Brain microvascular endothelial cell (primary cell): Measurements from ENCODE around the gene IFNL1.
"Not testable (repeated sequence)": the region's sequence is repeated elsewhere in the genome, so short reads cannot be mapped to it uniquely, and the experiment has no call there.

Source experiments
- DNase-seq: peaks from one replicate; pipeline ENCODE4 v3.0.0-alpha.2; 2020
- H3K27ac ChIP-seq: fragments of 250-450 bp; sonication (Bioruptor Pico); 2 replicates; pipeline ENCODE4 v1.5.1; 2020; ENCODE audit warnings: mild to moderate bottlenecking, moderate library complexity
- H3K27me3 ChIP-seq: fragments of 250-450 bp; sonication (Bioruptor Pico); replicated peaks from 2 replicates; pipeline ENCODE4 v1.5.1; 2020; ENCODE audit warnings: mild to moderate bottlenecking
- H3K36me3 ChIP-seq: fragments of 250-450 bp; sonication (Bioruptor Pico); replicated peaks from 2 replicates; pipeline ENCODE4 v1.5.1; 2020; ENCODE audit warnings: mild to moderate bottlenecking
- H3K4me3 ChIP-seq: 2 replicates; pipeline ENCODE4 v1.5.1; 2011; ENCODE audit warnings: low read depth, mild to moderate bottlenecking, control low read depth, low read length, moderate library complexity
- in situ Hi-C: cut with HindIII; loops from 2 replicates; pipeline ENCODE4 v1.10.0; 2017; ENCODE audit warnings: low sequenced_read_pairs, low pct_ligation_motif_present
- TF ChIP-seq, protein P1 (sequence below): IDR thresholded peaks from 2 replicates; pipeline ENCODE4 v1.5.1; 2011; ENCODE audit warnings: low read depth, mild to moderate bottlenecking, moderate library complexity, low read length, control low read depth, inconsistent platforms; ENCODE audit errors: missing control alignments

IFNL1 gene

DNA sequence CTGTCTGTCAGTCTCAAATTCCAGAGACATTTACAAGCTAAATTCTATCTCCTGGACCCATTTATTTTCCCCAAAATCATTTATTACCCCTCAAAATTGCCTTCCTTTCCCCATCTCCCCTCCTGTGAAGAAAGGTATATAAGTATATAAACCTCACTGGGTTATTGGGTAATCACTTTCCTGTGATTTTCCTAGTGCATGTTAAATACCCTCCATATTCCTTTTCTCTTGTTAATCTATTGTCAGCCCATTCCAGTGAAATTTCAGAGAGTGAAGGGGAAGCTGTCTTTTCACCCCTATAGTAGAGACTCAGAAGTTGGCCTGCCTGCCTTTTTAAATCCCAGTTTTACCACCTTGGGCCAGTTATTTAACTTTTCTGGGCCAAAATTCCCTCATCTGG is 9.9 kb downstream of the IFNL1 start:
- no peak overlapping the region for H3K27ac ChIP-seq
- H3K36me3 ChIP-seq = no peaks in the 10 kb centered on the region
- H3K4me3 ChIP-seq = no peak overlapping the region
- TF ChIP-seq, protein P1, sequence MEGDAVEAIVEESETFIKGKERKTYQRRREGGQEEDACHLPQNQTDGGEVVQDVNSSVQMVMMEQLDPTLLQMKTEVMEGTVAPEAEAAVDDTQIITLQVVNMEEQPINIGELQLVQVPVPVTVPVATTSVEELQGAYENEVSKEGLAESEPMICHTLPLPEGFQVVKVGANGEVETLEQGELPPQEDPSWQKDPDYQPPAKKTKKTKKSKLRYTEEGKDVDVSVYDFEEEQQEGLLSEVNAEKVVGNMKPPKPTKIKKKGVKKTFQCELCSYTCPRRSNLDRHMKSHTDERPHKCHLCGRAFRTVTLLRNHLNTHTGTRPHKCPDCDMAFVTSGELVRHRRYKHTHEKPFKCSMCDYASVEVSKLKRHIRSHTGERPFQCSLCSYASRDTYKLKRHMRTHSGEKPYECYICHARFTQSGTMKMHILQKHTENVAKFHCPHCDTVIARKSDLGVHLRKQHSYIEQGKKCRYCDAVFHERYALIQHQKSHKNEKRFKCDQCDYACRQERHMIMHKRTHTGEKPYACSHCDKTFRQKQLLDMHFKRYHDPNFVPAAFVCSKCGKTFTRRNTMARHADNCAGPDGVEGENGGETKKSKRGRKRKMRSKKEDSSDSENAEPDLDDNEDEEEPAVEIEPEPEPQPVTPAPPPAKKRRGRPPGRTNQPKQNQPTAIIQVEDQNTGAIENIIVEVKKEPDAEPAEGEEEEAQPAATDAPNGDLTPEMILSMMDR = no peak
- in situ Hi-C loops = no loop called here
- no peak for DNase-seq
- peaks cover 43% of the 10 kb centered on the region for H3K27me3 ChIP-seq

DNA sequence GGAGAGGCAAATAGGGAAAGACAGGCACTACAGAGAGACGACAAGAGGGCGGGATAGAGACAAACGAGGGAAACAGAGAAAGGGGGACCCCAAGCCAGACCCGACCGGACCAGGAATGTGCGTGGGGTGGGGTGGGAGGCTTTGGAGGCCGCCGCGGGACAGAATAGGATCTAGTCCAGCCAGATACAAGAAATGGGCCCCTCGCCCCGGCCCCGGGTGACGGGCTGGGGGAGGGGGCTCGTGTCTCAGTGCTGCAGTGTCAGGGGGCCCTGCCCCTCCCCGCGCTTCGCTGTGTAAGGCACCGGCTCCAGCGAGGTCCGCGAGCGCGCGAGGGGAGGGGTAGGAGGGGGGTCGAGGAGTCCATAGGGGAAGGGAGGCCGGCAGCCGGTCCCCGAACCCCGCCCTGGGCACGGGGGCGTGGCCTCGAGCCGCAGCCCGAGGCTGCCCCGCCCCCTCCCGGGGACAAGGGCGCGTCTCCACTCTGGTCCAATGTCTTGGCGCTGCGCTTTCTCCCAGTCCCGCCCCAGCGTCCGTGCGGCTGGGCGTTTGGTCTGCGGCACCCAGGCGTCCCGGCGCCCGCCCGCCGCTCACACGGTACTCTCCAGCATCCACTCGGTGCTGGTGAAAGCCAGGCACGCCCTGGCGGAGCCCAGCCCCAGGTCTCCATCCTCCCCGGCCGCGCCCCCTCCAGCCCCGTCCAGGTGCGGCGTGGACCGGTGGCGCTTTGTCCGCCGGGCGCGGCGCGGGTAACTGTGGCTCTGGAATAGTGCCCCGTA is 11.0 kb downstream of the IFNL1 start:
- TF ChIP-seq, protein P1 = no peak
- Histone ChIP-seq H3K27me3 (peaks cover 43% of the 10 kb centered on the region), H3K36me3 (no peaks in the 10 kb centered on the region), H3K4me3 (no peak overlapping the region), H3K27ac (no peak overlapping the region)
- in situ Hi-C loops = no loop called here
- DNase-seq = no peak

DNA sequence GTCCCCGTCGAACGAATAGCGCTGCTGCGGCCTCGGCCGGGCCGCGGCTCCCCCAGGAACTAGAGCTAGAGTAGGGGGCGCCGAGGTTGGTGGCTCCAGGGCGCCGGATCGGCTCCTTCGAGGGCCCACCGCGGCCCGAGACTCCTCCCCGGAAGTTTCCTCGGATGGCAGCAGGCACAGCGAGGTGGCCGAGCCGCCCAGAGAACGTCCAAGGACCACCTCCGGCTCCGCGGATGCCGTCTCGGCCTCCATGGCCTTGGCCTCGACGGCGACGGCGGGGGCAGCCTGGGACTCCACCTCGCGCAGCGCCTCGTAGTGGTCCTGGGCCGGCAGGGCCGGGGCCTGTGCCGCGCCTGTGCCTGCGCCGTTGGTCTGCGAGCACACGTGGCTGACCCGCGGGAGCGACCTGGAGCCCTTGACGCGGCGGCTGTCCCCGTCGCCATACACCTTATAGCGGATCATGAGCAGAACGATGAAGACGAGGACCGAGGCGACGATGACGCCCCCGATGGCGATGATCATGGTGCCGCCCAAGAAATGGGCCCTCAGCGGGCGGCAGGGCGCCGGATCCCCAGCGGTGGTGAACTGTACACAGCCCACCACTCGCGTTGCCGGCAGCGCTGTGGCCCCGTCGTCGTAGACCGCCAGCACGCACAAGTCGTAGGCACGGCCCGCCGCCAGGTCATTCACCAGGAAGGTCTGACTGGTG is 11.8 kb downstream of the IFNL1 start:
- H3K27me3 ChIP-seq = peaks cover 43% of the 10 kb centered on the region
- in situ Hi-C loops = no loop called here
- H3K4me3 ChIP-seq = no peak overlapping the region
- DNase-seq = no peak
- TF ChIP-seq, protein P1 = no peak
- H3K36me3 ChIP-seq = no peaks in the 10 kb centered on the region
- no peak overlapping the region for H3K27ac ChIP-seq

DNA sequence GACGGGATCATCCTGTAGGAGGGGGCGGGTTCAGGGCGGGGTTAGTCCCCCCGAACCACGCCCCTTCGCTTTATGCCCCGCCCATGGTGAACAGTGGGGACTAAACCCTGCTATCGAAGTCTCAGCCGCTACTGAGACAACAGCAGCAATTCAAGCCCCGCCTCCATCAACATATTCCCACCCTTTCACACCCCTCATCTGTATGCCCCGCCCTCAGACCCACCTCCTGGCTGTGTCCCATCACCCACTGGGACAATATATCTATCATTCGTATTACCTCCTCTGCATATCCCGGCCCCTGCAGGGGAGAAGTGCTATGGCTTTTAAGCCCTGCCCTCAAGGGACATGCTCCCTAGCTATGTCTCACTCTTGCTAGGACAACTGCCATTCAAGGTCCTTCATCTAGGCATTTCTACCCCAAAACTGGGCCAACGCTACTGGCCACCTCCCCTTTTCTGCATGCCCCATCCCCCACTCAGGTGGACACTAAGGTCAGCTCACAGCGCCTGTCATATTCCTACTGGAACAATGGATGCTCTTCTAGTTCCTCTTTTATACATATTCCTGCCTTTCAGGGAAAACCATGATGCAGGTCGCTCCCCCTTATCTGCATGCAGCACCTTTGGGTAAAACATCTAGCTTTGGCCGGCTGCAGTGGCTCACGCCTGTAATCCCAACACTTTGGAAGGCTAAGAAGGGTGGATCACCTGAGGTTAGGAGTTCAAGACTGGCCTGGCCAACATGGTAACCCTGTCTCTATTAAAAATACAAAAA is 12.5 kb downstream of the IFNL1 start:
- Histone ChIP-seq H3K36me3 (no peaks in the 10 kb centered on the region), H3K27ac (no peak overlapping the region), H3K27me3 (peaks cover 40% of the 10 kb centered on the region), H3K4me3 (no peak overlapping the region)
- DNase-seq = no peak
- in situ Hi-C loops = no loop called here
- TF ChIP-seq, protein P1 = no peak

DNA sequence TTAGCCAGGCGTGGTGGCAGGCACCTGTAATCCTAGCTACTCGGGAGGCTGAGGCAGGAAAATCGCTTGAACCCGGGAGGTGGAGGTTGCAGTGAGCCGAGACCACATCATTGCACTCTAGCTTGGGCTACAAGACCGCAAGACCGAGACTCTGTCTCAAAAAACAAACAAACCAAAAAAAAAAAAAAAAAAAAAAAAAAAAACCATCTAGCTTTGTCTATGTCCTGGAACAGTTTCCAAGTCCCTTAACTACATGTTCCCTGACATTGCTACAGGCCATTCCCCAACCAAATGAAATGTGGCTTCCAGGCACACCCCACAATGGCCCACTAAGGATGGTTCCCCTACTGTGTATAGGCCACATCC is 13.1 kb downstream of the IFNL1 start:
- H3K4me3 ChIP-seq, DNase-seq, H3K36me3 ChIP-seq, H3K27ac ChIP-seq, in situ Hi-C loops: not testable (repeated sequence)
- peaks cover 37% of the 10 kb centered on the region for H3K27me3 ChIP-seq

DNA sequence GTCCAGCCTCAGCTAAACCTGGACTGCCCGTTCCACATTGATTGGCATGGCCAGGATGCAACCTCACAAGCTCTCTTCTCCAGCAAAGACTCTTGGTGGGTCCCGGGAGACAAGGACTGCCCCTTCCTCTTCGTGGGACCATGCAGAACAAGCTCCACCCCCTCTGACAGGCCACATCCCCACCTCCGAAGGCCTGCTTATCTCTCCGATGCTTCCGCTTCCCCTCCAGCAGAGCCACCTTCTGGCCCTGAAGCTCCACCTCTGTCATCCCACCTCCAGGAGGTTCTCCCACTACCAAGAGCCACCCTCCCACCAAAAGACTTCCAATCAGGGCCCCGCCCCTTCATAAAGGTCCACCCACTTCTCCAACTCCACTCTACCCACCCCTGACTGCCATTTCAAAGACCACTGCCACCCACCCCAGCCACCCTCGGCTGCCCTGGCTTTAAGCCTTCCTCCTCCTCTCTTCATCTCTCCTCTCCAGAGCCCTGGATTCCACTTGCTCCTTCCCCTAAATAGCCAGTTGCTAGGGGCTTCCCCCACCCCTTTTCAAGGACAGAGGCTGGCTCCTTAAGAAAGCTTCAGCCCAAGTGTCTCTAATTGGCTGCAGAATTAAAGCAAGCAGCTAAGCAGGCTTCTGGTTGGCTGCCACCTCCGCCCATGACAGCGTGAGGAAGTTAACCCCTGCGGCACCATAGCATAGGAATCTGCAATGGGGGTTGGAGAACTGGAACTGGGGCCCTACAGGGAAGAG is 14.5 kb downstream of the IFNL1 start:
- Histone ChIP-seq H3K27me3 (peaks cover 26% of the 10 kb centered on the region), H3K36me3 (no peaks in the 10 kb centered on the region), H3K27ac (no peak overlapping the region), H3K4me3 (no peak overlapping the region)
- TF ChIP-seq, protein P1 = no peak
- DNase-seq = no peak
- in situ Hi-C loops = no loop called here
